Tibial nerve (tissue), 3 donors: ENCODE data around the gene VOPP1.

Experiments
- CTCF ChIP-seq, 5 experiments: fragments of 200-600 bp in 3 of 5; fragments of 450-650 bp in 2 of 5; sonication (generic) in 3 of 5; IDR thresholded peaks; one replicate each; pipeline ENCODE4 v1.5.1; 2016 to 2019; ENCODE audit warnings: antibody characterized with exemption in 5 of 5, mild to moderate bottlenecking in 3 of 5, moderate library complexity in 2 of 5
- POLR2A ChIP-seq, 2 donors: fragments of 450-650 bp; IDR thresholded peaks; one replicate each; pipeline ENCODE4 v1.6.1; 2017; ENCODE audit warnings: antibody characterized with exemption in 2 of 2, mild to moderate bottlenecking in 2 of 2, moderate library complexity in 2 of 2

- TF ChIP-seq CTCF (IDR thresholded peaks at IDR 0.05) (no peak), POLR2A (IDR thresholded peaks at IDR 0.05) (no peak)
These were observed 122.2 kb downstream of the VOPP1 start for GRCh38 chr7:55449992-55450535.
